Ectodermal cell (in vitro differentiated cells): Measurements from ENCODE around the gene CLCN3.

Experiments used
- H3K27ac ChIP-seq: 2 replicates; pipeline ENCODE4 v1.7.0; 2013; ENCODE audit warnings: mild to moderate bottlenecking, low read depth, low read length; ENCODE audit not compliant: insufficient read depth, poor library complexity, severe bottlenecking
- H3K27me3 ChIP-seq: 2 replicates; pipeline ENCODE4 v1.7.0; 2013; ENCODE audit warnings: mild to moderate bottlenecking, low read length; ENCODE audit not compliant: insufficient read depth, control insufficient read depth, poor library complexity, severe bottlenecking
- H3K36me3 ChIP-seq: one replicate; pipeline ENCODE4 v1.7.0; 2013; ENCODE audit warnings: low read length; ENCODE audit not compliant: control insufficient read depth, insufficient read depth
- H3K4me1 ChIP-seq: one replicate; pipeline ENCODE4 v1.7.0; 2013; ENCODE audit warnings: low read length; ENCODE audit not compliant: control insufficient read depth, insufficient read depth
- H3K4me3 ChIP-seq: 2 replicates; pipeline ENCODE4 v1.7.0; 2013; ENCODE audit warnings: low read depth, low read length, control low read depth; ENCODE audit not compliant: insufficient read depth
- H3K9me3 ChIP-seq: 2 replicates; pipeline ENCODE4 v1.7.0; 2013; ENCODE audit warnings: mild to moderate bottlenecking, low read length, moderate library complexity; ENCODE audit not compliant: control insufficient read depth
- WGBS, 2 experiments: methylation state at CpG; one replicate each; pipeline ENCODE4 v1.1.7; 2013; ENCODE audit warnings: missing lambda C conversion rate in 2 of 2; 5-methylcytosine and 5-hydroxymethylcytosine counted together

The CLCN3 gene

DNA sequence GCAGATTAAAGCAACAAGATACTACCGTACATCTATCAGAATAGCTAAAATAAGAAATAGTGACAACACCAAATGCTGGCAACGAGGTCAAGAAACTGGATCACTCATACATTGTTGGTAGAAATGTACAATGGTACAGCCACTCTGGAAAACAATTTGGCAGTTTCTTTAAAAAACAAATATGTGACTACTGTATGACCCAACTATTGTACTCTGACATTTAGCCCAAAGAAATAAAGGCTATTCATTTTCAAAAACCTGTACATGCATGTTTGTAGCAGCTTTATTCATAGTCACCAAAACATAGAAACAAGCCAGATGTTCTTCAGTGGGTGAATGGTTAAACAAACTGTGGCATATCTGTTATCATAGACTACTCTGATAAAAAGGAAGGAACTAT is 8.2 kb downstream of the CLCN3 start:
- Histone ChIP-seq H3K4me3 (no peak overlapping the region), H3K36me3 (no peaks in the 10 kb centered on the region), H3K27me3 (no peaks in the 10 kb centered on the region), H3K9me3 (no peaks in the 10 kb centered on the region), H3K4me1 (no peaks in the 10 kb centered on the region), H3K27ac (no peak overlapping the region)
- WGBS, 2 experiments = 93 to 98% methylated on average over 2 of the region's 2 CpGs

DNA sequence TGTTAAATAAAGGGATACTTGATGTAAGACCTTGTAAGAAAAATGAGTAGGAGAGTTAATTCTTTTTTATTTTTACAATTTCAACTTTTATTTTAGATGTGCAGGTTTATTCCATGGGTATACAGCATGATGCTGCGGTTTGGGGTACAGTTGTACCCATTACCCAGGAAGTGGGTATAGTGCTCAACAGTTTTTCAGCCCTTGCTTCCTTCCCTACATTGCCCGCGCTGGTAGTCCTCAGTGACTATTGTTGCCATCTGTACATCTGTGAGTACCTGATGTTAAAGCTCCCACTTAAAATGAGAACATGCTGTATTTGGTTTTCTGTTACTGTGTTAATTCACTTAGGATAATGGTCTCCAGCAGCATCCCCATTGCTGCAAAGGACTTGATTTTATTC is 9.7 kb downstream of the CLCN3 start:
- no peak overlapping the region for H3K27ac ChIP-seq
- no peaks in the 10 kb centered on the region for H3K27me3 ChIP-seq
- H3K36me3 ChIP-seq = no peaks in the 10 kb centered on the region
- no peak overlapping the region for H3K4me3 ChIP-seq
- 98% methylated on average over 3 of the region's 3 CpGs for WGBS, 2 experiments
- no peaks in the 10 kb centered on the region for H3K4me1 ChIP-seq
- no peaks in the 10 kb centered on the region for H3K9me3 ChIP-seq

DNA sequence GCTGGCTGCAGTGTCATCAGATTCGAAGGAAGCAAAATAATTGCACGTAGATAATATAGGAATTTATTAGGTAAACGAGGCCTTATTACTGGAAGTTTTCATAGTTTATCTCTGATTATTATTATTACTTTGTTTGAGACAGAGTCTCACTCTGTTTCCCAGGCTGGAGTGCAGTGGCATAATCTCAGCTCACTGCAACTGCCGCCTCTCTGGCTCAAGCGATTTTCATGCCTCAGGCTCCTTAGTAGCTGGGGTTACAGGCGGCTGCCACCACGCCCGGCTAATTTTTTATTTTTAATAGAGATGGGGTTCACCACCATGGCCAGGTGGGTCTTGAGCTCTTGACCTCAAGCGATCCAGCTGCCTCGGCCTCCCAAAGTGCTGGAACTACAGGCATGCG is 12.5 kb downstream of the CLCN3 start:
- Histone ChIP-seq H3K9me3 (no peaks in the 10 kb centered on the region), H3K4me1 (no peaks in the 10 kb centered on the region), H3K36me3 (no peaks in the 10 kb centered on the region), H3K4me3 (no peak overlapping the region), H3K27me3 (no peaks in the 10 kb centered on the region), H3K27ac (no peak overlapping the region)
- 92 to 99% methylated on average over 10 to 11 of the region's 11 CpGs for WGBS, 2 experiments

DNA sequence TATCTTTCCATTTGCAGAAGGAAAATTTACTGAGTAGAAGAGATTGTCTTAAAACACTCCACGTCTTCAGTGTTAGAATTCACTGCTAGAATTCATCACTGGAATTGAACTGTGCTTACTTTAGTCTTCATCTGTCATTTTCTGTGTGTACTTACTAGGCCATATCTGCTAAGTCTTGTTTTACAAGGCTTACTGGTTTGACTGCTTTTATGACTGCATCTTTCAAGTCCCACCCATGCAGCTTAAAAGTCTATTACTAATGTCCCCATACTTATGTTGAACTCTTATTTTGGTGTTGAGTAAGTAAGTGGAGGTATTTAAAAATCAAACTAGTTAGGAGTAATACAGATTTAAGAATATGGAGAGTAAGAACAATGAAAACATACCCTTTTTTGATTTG is 14.6 kb downstream of the CLCN3 start:
- Histone ChIP-seq H3K27me3 (no peaks in the 10 kb centered on the region), H3K36me3 (no peaks in the 10 kb centered on the region), H3K4me1 (no peaks in the 10 kb centered on the region), H3K27ac (no peak overlapping the region), H3K4me3 (no peak overlapping the region), H3K9me3 (no peaks in the 10 kb centered on the region)
- WGBS, 2 experiments = 96 to 100% methylated on average over 1 of the region's 1 CpG

DNA sequence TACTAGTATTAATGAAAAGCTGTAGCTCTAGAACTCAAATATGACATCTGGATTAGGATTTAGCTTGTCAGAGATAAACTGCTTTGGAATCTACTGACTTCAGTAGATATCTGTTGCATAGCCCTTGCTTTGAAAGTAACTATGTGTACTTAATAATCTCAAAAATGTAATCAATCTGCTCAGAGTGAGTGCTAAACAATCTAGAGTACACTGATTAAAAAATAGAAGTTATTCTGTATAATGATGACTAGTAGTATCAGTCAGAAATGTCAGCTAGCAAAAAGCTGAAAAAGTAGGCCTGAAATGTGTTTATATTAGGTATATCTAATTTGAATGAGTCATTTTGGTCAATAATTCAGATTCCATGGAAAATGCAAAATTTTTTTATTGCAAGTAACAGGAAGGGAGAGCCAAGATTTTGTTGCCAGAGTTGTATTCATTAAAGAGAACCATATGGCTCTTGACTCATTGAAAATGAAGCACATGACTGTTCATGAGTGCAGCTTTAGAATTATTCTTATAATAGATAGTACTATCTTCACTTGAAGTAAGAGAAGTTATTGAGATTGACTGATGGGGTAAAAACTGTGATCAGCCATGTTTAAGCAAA is 20.0 kb downstream of the CLCN3 start:
- H3K4me1 ChIP-seq = no peaks in the 10 kb centered on the region
- no peak overlapping the region for H3K27ac ChIP-seq
- no peaks in the 10 kb centered on the region for H3K9me3 ChIP-seq
- H3K27me3 ChIP-seq = no peaks in the 10 kb centered on the region
- H3K36me3 ChIP-seq = no peaks in the 10 kb centered on the region
- H3K4me3 ChIP-seq = no peak overlapping the region

DNA sequence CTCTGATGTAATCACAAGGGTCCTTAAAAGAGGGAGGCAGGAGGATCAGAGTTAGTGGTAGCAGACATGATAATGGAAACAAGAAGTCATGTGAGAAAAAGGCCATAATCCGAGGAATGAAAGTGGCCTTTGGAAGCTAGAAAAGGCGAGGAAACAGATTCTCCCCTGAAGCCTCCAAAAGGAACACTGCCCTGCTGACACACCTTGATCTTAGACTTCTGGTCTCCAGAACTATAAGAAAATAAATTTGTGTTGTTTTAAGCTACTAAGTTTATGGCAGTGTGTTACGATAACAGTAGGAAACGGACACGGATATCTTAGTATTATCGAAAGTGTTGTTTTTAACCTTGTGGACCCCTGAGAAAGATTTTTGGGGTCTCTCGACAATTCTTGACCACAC is 24.4 kb downstream of the CLCN3 start:
- Histone ChIP-seq H3K27me3 (no peaks in the 10 kb centered on the region), H3K9me3 (no peaks in the 10 kb centered on the region), H3K36me3 (no peaks in the 10 kb centered on the region), H3K4me3 (no peak overlapping the region), H3K4me1 (no peaks in the 10 kb centered on the region), H3K27ac (no peak overlapping the region)
- WGBS, 2 experiments = 93 to 97% methylated on average over 7 of the region's 7 CpGs

DNA sequence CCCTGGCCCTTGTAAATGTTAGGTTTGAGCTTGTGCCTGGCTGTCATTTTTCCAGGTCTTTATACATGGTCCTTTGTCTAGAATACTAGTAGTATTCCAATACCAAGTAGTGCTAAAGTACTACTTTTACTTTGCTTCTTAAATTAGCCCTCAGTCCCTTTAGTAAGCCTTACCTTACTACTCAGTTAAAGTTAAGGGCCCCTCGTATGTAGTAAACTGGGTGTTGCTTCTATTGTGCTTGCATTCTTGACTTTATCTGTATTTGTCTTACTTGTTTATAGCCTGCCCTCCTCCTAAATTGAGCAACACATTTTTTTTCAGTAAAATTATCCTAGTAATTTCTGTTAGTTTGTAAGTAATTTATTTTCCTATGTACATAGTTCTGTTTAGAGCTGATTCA is 25.2 kb downstream of the CLCN3 start:
- H3K27me3 ChIP-seq = no peaks in the 10 kb centered on the region
- no peak overlapping the region for H3K27ac ChIP-seq
- 80% methylated on average over 1 of the region's 1 CpG; no CpG with 5 or more reads in 1 of the 2 experiments for WGBS, 2 experiments
- no peak overlapping the region for H3K4me3 ChIP-seq
- H3K36me3 ChIP-seq = no peaks in the 10 kb centered on the region
- no peaks in the 10 kb centered on the region for H3K9me3 ChIP-seq
- no peaks in the 10 kb centered on the region for H3K4me1 ChIP-seq

DNA sequence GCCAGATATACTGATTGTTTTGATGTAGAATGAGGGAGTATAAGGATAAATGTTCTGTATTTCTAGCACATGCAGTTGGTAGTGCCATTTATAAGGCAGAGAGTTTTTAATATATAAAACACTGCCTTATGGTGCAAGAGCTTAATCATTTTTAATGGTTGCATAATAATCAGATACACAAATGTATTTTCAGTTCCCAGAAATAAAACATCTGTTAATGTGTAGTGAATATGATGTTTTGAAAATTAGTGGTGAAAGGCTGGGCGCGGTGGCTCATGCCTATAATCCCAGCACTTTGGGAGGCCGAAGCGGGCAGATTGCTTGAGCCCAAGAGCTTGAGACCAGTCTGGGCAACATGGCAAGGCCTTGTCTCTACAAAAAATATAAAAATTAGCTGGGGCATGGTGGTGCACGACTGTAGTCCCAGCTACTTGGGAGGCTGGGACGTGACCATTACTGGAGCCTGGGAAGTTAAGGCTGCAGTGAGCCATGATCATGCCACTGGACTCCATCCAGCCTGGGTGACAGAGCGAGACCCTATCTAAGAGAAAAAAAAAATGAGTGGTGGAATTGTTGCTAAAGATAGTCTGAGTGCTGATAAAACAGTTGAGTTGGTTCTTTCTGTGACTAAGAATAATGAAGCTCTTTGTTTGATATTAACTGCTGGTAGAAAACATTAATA is 29.3 kb downstream of the CLCN3 start:
- Histone ChIP-seq H3K4me1 (no peaks in the 10 kb centered on the region), H3K9me3 (no peaks in the 10 kb centered on the region), H3K36me3 (no peaks in the 10 kb centered on the region), H3K27me3 (no peaks in the 10 kb centered on the region), H3K27ac (no peak overlapping the region), H3K4me3 (no peak overlapping the region)
- 90 to 95% methylated on average over 7 of the region's 7 CpGs for WGBS, 2 experiments

DNA sequence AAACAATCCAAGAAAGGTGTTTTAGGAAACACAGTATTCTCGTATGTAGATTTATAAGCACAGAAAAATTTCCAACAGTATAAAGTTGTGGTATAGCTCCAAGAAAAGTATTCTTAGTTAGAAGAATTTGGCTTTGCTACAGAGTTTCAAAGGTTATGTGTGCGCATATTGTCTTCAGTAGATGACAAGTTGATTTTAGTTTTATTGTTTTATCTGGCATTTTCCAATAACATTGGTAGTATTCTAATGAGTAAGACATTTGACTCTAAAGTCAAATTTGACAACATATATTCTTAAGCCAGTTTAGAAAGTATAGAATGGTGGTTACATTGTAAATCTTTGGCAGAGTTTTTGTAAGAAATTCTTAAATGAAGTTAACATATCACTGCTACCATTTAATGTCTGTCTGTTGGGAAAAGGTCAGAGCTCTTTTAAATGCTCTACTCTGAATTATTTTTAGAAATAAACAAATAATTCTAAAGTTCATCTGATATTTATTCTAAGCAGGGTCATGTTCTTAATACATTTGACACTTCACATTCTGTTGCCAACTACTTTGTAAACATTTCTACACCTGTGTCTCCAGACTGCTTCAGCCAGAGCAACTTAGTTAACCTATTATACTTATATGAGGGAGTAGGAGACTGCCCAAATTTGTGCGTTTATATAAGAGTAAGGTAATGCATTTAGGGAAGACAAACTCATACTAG is 30.0 kb downstream of the CLCN3 start:
- H3K4me3 ChIP-seq = no peak overlapping the region
- no peaks in the 10 kb centered on the region for H3K36me3 ChIP-seq
- WGBS, 2 experiments = 89 to 99% methylated on average over 3 of the region's 3 CpGs
- H3K4me1 ChIP-seq = no peaks in the 10 kb centered on the region
- no peaks in the 10 kb centered on the region for H3K27me3 ChIP-seq
- no peak overlapping the region for H3K27ac ChIP-seq
- no peaks in the 10 kb centered on the region for H3K9me3 ChIP-seq

DNA sequence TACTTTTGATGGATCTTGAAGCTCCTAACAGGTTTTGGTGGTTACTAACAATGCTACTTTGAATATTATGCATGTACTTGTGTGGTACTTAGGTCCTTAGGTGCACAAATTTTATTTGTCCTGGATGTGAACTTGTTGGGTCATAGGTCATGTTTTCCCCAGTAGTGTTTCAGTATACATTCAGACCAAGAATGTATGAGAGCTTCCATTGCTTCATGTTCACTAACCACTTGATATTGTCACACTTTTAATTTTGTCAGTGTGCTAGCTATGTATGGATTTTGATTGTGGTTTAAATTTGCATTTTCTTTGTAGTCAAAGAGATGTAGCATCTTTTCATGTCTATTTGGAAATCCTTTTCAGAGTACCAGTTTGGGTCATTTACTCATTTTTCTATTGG is 32.2 kb downstream of the CLCN3 start:
- Histone ChIP-seq H3K27ac (no peak overlapping the region), H3K9me3 (no peaks in the 10 kb centered on the region)

More for the DNA sequence above, 32.2 kb downstream of the CLCN3 start:
- Histone ChIP-seq H3K36me3 (no peaks in the 10 kb centered on the region), H3K27me3 (no peaks in the 10 kb centered on the region), H3K4me3 (no peak overlapping the region), H3K4me1 (no peaks in the 10 kb centered on the region)
